T-helper 1 cell (primary cell): ENCODE results near the gene BLOC1S2.
"Not testable (repeated sequence)": the region's sequence is repeated elsewhere in the genome, so short reads cannot be mapped to it uniquely, and the experiment has no call there.

Source experiments
- DNase-seq, 5 donors: peaks; one replicate each; pipeline ENCODE4 v3.0.0-alpha.2; 2012 to 2020
- total RNA-seq, 4 donors: gene quantifications; one replicate each; lab custom pipeline; 2026; lab: John Stamatoyannopoulos, UW

BLOC1S2 gene
- total RNA-seq, result 20.6 to 31.4 (median 27.6) reads per million in 4 donors

GRCh38 chr10:100286051-100287033 lies at the start of gene BLOC1S2:
BLOC1S2 (minus strand) TSS chr10:100286680; CDS start chr10:100286659, 21 bp downstream.
- DNase-seq, result peak; percentile 75 to 87 (median 76)

GRCh38 chr10:100334762-100335161 lies 48.3 kb upstream of the BLOC1S2 start:
- no peak for DNase-seq

GRCh38 chr10:100333661-100334440 lies 47.4 kb upstream of the BLOC1S2 start:
- DNase-seq, result no peak

- no peak for DNase-seq
These were observed 46.6 kb upstream of the BLOC1S2 start for GRCh38 chr10:100333106-100333505.

DNA sequence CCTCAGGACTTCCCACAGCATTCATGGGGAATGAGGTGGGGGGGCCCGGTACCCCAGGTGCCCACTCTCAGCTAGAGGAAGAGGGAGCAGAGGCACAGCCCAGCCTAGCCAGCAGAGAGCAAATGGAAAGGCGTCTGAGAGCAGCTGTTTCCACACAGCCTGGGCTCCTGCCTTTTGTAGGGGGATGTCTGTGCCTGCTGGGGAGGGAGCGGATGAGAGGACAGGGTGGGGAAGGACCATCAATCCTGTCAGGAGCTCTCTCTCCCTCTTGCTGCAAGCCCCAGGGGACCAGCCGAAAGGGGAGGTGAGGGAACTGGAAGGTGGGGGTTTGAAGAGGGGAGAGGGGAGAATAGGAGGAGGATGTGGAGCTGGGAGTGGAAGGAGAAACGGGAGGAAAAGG lies 43.6 kb upstream of the BLOC1S2 start, which contains the start of gene PKD2L1:
TSS of gene PKD2L1 (minus strand) at position 150 of the 400 bp plus-strand sequence. CDS start at position 25, 125 bp downstream.
- no peak for DNase-seq

DNA sequence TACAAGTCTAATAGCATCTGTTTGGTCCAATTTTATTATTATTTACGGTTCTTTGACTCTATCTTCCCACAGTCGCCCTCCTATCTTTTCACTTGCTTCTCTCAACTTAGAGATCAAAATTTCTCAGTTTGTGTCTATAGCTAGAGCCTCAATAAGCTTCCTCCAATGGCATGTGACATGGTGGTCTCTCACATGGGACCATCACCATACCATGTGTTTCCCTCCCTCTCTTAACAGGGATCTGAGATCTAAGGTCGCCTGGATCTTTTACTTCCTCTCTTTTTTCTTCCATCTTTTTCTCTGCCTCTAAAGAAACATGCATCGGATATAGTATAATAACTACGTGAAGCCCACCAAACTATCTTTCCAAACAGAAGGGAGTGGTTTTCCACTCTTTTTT lies 41.7 kb upstream of the BLOC1S2 start:
- DNase-seq, result no peak

DNA sequence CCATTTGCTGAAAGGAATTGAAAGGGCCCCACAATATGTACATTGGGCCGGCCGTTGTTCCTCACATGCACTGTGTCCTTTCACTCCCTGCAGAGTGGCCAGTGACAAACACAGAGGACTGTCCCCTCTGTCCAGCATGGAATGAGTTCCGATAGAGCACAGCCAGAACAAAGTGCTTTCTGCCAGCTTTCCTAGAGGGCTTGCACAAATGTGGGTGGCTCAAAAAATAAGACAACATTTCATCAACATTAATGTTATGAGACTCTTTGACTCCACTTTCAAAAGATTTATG lies 41.2 kb upstream of the BLOC1S2 start:
- DNase-seq, result no peak

- peak in 1 of 5 donors; percentile 82 for DNase-seq
These were observed 40.7 kb upstream of the BLOC1S2 start for GRCh38 chr10:100327007-100327717.

- no peak for DNase-seq
These were observed 38.7 kb upstream of the BLOC1S2 start for GRCh38 chr10:100325158-100325557.

DNA sequence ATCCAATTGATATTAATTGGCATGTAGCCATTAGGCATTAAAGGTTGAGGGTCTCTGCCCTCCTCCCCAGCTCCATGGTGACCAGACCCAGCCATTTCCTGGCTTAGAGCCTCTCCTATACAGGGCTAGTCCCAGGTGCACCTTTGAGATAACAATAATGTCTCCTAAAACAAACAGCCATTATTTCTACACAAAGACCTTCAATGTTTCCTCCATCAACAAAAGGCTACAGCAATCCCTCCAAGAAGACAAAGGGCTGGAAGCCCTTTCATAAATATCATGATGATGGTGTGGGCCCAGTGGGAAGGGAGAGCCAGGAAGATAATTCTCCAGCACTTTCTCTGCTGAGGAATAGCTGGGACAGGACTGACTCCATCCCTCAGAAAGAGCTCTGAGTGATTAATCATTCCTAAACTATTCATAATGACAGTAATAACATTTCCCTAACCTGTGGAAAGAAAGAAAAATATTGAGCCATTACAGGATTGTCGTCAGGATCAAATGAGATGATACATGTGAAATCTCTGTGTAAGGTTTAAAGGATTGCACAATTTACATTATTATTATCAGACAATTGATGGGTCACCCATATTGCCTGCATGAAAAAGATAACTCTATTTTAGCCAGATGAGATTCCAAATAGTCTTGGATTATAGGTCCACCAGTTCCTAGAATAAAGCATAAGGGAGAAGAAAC lies 33.4 kb upstream of the BLOC1S2 start:
- no peak for DNase-seq

DNA sequence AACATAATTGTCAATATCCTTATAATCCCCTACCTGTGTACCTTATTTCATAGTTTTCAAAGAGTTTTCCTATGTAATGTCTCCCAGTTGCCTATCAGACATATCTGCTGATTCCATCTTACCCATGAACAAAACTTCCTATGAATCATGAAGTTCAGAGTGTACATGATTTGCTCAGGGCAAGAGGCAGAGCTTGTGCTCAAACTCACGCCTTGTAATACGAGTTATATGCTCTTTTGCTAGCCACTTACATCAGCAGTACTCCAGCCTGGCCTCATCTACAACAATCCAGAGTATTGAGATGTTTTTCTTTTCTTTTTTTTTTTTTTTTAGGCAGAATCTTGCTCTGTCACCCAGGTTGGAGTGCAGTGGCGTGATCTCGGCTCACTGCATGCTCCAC lies 31.7 kb upstream of the BLOC1S2 start:
- no peak for DNase-seq

- no peak for DNase-seq
These were observed 29.1 kb upstream of the BLOC1S2 start for GRCh38 chr10:100315615-100316014.

DNA sequence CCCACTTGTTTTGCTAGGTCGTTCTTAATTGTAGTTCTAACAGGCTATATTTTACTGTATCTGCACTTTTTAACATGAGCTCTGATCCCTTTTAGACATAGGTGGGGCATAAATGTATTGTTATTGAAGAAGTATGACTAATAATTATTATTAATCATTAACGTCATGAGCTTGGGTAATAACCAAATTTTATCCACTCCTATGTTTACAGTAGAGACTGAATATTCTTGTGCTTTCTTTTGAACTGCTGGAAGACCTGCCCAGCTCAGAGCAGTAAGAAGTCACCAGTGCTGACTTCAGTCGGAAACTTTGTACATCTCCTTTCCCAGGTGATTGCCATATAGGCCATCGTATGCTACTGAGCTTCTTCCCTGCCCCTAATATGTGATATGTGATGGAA lies 24.8 kb upstream of the BLOC1S2 start:
- no peak for DNase-seq

DNA sequence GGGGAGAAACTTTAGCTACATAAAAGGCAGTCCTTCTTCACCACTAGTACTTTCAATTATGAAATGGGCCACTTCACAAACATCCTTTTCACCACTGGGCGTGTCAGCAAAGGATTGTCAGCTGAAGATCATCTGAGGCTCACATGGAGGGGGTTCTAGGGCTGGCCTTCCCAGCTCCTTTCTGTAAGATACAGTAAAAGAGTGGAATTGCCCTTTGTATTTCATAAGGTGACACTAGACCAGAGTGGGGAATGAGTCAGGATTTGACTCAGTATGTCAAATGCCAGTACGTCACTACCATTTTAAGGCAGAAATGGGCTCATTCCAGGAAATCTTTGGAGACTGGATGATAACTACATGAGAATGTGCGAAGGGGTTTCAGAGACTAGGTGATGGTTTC lies 21.2 kb upstream of the BLOC1S2 start:
- DNase-seq, result no peak

DNA sequence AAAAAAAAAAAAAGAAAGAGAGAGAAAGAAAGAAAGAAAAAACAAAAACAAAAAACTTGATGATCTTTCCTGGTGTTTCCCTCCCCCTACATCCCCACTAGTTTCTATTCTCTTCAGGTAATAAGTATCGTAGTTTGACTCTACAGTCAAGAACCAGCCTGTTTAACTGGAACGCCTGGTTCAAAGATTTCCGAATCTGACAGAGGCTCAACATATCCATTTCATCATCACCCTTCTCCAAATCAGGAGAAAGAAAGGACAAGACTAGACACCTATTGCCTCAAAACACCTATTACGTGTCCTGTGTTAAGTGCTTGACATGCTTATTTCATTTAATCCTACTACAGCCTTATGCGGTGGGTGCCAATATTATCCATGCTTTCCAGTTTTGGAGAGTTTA lies 20.4 kb upstream of the BLOC1S2 start:
- no peak for DNase-seq

DNA sequence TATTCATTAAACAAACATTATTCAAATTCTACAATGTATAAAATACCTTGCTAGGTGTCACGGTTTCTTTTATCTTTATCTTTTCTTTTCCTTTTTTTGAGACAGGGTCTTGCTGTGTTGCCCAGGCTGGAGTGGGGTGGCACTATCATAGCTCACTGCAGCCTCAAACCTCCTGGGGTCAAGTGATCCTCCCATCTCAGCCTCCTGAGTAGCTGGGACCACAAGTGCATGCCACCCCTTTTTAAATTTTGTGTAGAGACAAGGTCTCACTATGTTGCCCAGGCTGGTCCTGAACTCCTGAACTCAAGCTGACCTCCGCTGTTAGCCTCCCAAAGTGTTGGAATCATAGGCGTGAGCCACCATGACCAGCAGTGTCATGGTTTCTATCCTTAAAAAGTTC lies 17.9 kb upstream of the BLOC1S2 start:
- DNase-seq, result no peak

DNA sequence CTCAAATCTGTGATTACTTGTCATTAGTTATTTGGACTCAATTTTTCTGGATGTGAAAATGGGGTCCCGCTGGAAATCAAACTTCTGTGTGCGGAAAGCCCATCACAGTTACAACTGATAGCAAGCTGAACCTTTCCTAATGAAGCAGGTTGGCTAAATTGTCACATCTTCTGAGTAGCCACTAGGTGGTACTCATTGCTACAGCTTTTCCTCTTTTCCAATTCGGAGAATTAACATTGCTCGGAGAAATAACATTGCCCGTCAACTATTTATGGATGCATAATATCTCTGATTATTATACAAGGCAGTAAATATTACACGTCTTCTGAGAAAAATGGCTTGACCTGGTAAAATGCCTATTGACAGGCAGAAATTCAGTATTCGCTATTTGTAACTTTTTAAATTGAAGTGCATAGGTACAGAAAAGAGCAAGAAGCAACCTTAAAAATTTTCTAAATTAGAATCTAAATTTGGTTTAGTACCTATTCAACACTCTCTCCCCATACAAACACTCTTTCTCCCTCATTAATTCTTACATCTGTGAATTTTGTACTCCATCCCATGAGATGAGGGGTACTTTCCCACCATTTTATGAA lies 17.3 kb upstream of the BLOC1S2 start:
- no peak for DNase-seq

GRCh38 chr10:100301123-100301522 lies 14.6 kb upstream of the BLOC1S2 start:
- DNase-seq, result not testable (repeated sequence)

DNA sequence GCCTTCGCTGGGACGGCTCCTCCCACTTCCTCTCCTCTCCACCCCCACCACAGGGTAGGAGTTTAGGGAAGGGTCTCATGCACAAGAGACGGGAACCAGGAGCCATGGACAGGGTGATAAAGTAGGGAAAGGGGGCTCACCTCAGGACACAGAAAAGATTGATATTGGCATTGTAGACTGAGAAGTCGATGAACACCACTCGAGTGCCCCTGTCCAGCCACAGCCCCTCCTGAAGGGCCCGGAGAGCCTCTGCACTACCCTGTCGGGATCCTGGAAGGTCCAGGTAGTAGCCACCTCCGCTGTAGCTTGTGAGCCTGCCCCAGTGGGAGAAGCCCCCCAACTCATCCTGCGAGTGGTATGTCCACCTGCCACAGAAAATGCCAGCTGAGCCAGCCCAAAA lies 10.8 kb upstream of the BLOC1S2 start:
- DNase-seq, result no peak

DNA sequence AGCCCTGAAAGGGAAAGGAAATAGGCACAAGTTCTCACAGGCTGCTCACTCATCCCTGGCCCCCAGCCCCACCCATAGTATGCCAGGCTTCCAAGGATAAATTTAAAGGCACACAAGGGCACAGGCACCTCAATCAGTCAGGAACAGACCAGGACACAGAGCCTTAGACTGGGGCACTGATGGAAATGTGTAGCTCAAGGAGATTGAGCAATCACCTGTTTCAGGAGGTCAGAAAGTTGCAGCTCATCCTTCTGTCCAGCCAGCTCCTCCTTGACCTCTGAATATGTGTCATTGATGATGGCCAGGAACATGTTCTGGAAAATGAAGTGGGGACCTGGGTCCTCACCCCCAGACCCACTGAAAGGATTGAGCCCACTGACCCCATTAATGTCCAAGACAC lies 6.6 kb upstream of the BLOC1S2 start:
- no peak for DNase-seq

DNA sequence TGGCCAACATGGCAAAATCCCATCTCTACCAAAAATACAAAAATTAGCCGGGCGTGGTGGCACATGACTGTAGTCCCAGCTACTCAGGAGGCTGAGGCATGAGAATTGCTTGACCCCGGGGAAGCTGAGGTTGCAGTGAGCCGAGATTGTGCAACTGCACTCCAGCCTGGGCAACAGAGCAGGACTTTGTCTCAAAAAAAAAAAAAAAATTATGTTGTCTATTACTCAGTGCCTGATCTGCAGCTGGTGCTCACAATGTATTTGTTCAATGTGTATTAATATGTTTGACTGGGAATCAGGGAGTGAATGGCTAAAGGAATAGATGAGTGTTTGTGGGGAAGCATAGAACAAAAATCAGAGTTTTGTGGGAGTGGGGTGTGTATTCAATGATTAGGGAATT lies 5.8 kb upstream of the BLOC1S2 start:
- DNase-seq, result not testable (repeated sequence)

- no peak for DNase-seq
These were observed 4.9 kb upstream of the BLOC1S2 start for GRCh38 chr10:100291356-100291755.
